Mesodermal cell (in vitro differentiated cells): ENCODE measurements around the gene RHOXF1.
"Not testable (repeated sequence)": the region's sequence is repeated elsewhere in the genome, so short reads cannot be mapped to it uniquely, and the experiment has no call there.

Experiments used
- H3K27ac ChIP-seq: 2 replicates; pipeline ENCODE4 v1.7.0; 2013; ENCODE audit warnings: mild to moderate bottlenecking, low read depth, low read length, moderate library complexity; ENCODE audit not compliant: severe bottlenecking
- H3K36me3 ChIP-seq: 2 replicates; pipeline ENCODE4 v1.7.1; 2013; ENCODE audit warnings: mild to moderate bottlenecking, low read length, moderate library complexity; ENCODE audit not compliant: control insufficient read depth, insufficient read depth
- H3K4me1 ChIP-seq: one replicate; pipeline ENCODE4 v1.7.1; 2013; ENCODE audit warnings: mild to moderate bottlenecking, low read length; ENCODE audit not compliant: insufficient read depth, control insufficient read depth, poor library complexity, severe bottlenecking
- H3K4me3 ChIP-seq: 2 replicates; pipeline ENCODE4 v1.7.0; 2013; ENCODE audit warnings: low read length, control low read depth, mild to moderate bottlenecking; ENCODE audit not compliant: insufficient read depth, poor library complexity, severe bottlenecking; ENCODE audit errors: extremely low read depth
- H3K9me3 ChIP-seq: 2 replicates; pipeline ENCODE4 v1.7.1; 2013; ENCODE audit warnings: mild to moderate bottlenecking, low read length, moderate library complexity; ENCODE audit not compliant: control insufficient read depth
- WGBS, 2 experiments: methylation state at CpG; one replicate each; pipeline ENCODE4 v1.1.5; 2013; ENCODE audit warnings: missing lambda C conversion rate in 2 of 2; ENCODE audit not compliant: insufficient coverage in 2 of 2; 5-methylcytosine and 5-hydroxymethylcytosine counted together

The RHOXF1 gene

DNA sequence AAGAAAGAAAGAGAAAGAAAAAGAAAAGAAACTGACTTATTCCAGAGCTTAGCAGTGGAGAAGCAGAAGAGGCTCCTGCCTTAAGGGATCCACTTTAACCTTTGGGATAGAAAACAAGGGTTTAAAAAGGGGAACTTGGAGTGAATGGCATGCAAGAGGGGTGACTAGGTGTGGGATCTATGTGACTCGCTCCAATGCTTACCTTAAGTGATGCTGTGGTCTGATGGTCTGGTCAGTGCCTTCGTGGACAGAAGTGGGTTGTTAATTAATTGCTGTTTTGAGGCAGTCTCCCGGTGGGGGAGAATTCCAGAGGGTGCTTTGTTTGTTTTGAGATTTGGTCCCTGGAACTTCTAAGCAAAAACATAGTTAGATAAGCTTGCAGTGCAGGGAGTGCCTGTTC, 21.1 kb upstream of the RHOXF1 start:
- no peak overlapping the region for H3K27ac ChIP-seq
- WGBS, 2 experiments: 40 to 60% methylated on average over 1 to 2 of the region's 3 CpGs

DNA sequence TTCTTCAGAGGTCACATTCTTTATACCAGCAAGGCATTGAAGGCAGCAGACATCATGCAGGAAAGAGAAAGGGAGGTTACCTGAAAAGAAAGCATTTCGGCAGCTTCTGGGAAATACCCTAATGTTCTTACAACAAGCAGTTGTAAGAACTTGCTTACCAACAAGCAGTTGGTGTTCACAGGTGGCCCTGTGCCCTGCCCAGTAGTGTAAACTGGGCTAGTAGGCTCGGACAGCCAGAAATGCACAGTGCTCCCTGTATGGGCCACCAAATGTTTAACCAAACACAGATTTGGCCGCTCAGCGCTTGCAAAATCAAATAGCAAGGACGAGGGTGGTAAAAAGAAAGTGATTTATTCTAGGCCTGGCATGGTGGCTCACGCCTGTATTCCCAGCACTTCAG, 20.4 kb upstream of the RHOXF1 start:
- H3K9me3 ChIP-seq: no peaks in the 10 kb centered on the region
- no peak overlapping the region for H3K4me3 ChIP-seq
- H3K36me3 ChIP-seq: no peaks in the 10 kb centered on the region
- H3K4me1 ChIP-seq: no peaks in the 10 kb centered on the region
- WGBS, 2 experiments: 60 to 92% methylated on average over 1 to 2 of the region's 6 CpGs
- no peak overlapping the region for H3K27ac ChIP-seq

More for the DNA sequence above, 21.1 kb upstream of the RHOXF1 start:
- no peak overlapping the region for H3K4me3 ChIP-seq
- no peaks in the 10 kb centered on the region for H3K4me1 ChIP-seq
- H3K36me3 ChIP-seq: no peaks in the 10 kb centered on the region
- H3K9me3 ChIP-seq: no peaks in the 10 kb centered on the region

GRCh38 chrX:120128306-120128846, 12.7 kb upstream of the RHOXF1 start:
- H3K27ac ChIP-seq, H3K36me3 ChIP-seq, H3K9me3 ChIP-seq, H3K4me3 ChIP-seq, H3K4me1 ChIP-seq: not testable (repeated sequence)
- 94 to 100% methylated on average over 1 to 2 of the region's 5 CpGs for WGBS, 2 experiments

- H3K9me3 ChIP-seq: no peaks in the 10 kb centered on the region
- WGBS, 2 experiments: no CpG with 5 or more reads among the region's 3 CpGs
- H3K36me3 ChIP-seq: no peaks in the 10 kb centered on the region
- no peak overlapping the region for H3K4me3 ChIP-seq
- H3K27ac ChIP-seq: no peak overlapping the region
- no peaks in the 10 kb centered on the region for H3K4me1 ChIP-seq
These were observed 9.7 kb upstream of the RHOXF1 start for GRCh38 chrX:120125444-120125843.

DNA sequence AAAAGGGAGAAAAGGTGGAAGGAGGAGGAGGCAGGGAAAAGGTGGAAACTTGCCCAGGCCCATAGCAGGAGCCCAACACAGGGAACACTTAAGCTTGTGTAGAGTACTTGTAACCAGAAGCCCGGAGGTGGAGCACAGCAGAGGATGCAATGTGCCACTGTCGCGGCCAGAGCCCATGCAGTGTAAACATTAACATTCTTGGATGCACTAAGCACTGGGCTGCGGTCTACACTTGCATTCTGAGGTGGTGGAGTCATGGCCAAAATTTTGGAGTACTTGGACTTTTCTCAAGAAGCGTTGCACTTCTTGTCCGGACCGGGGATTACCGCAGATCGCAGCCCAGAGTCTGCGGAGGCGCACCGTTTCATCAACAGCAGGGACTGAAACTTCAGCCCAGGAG, 4.5 kb upstream of the RHOXF1 start:
- 93 to 94% methylated on average over 9 to 10 of the region's 12 CpGs for WGBS, 2 experiments
- H3K4me1 ChIP-seq: no peaks in the 10 kb centered on the region
- no peak overlapping the region for H3K27ac ChIP-seq
- H3K9me3 ChIP-seq: no peaks in the 10 kb centered on the region
- no peak overlapping the region for H3K4me3 ChIP-seq
- H3K36me3 ChIP-seq: no peaks in the 10 kb centered on the region

- Histone ChIP-seq H3K9me3 (no peaks in the 10 kb centered on the region), H3K27ac (no peak overlapping the region), H3K4me3 (no peak overlapping the region), H3K36me3 (no peaks in the 10 kb centered on the region), H3K4me1 (no peaks in the 10 kb centered on the region)
These were observed 4.1 kb downstream of the RHOXF1 start for GRCh38 chrX:120111611-120112010.

- Histone ChIP-seq H3K4me1 (no peaks in the 10 kb centered on the region), H3K27ac (no peak overlapping the region), H3K9me3 (no peaks in the 10 kb centered on the region), H3K36me3 (no peaks in the 10 kb centered on the region), H3K4me3 (no peak overlapping the region)
- no CpG with 5 or more reads among the region's 1 CpG for WGBS, 2 experiments
These were observed 6.3 kb downstream of the RHOXF1 start for GRCh38 chrX:120109378-120109777.

GRCh38 chrX:120104707-120105106, 11.0 kb downstream of the RHOXF1 start:
- not testable (repeated sequence) for H3K4me3 ChIP-seq, H3K36me3 ChIP-seq, H3K9me3 ChIP-seq, H3K27ac ChIP-seq, H3K4me1 ChIP-seq
- 80% methylated on average over 1 of the region's 2 CpGs; no CpG with 5 or more reads in 1 of the 2 experiments for WGBS, 2 experiments

DNA sequence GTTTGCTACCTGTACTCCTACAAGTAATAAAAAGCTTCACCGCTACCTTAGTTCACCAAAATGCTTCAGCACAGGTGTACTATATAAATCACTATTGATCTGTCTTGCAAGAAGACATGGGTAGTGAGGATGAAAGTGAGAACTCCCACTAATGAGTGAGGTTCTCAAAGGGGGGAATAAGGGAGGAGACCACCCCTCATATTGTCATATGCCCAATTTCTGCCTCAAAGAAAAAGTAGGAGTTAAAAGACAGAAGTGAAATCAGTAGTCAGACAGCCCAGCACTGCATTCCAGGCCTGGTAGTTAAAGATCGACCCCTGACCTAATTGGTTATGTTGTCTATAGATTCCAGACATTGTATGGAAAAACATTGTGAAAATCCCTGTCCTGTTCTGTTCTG, 14.7 kb downstream of the RHOXF1 start:
- WGBS, 2 experiments: 80% methylated on average over 1 of the region's 2 CpGs; no CpG with 5 or more reads in 1 of the 2 experiments
- H3K36me3 ChIP-seq, H3K9me3 ChIP-seq, H3K4me3 ChIP-seq, H3K4me1 ChIP-seq, H3K27ac ChIP-seq: not testable (repeated sequence)

- WGBS, 2 experiments: no CpG with 5 or more reads among the region's 2 CpGs
- Histone ChIP-seq H3K4me1 (no peaks in the 10 kb centered on the region), H3K36me3 (no peaks in the 10 kb centered on the region), H3K9me3 (no peaks in the 10 kb centered on the region), H3K4me3 (no peak overlapping the region), H3K27ac (no peak overlapping the region)
These were observed 25.5 kb downstream of the RHOXF1 start for GRCh38 chrX:120090208-120090607.

DNA sequence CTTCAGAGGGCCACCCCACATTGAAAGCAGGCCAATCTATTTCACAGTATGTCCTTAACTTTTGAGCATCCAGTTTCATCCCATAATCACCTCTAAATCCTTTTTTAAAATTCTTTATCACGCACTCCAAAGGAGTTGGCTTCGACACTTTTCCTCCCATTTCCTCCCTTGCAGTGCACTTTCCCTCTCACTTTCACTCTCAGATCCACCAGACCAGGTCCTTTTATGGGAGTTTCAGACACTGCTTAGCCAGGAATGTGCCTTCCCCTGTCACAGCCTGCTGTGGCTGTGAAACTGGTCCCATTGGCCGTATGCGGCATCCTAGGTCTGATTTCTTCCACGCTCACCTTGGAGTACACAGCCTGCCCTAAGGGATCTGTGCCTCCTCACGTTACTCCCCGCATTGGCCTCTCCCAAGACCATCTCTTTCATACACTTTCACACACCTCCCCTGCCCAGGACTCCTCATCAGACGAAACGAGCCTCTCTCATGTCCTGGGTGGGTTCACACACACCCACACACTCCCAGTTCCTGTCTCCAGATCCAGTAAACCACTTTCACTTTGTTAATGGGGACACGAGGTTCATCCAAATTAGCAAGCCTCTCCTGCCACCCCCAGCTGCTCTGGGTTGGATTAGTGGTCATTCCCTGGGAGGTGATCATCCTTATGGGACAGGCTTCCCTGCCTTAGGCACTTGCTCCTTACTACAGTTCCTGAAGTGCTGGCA, 28.3 kb downstream of the RHOXF1 start:
- WGBS, 2 experiments: 83 to 91% methylated on average over 3 to 9 of the region's 10 CpGs
- Histone ChIP-seq H3K36me3 (no peaks in the 10 kb centered on the region), H3K4me3 (no peak overlapping the region), H3K27ac (no peak overlapping the region), H3K9me3 (no peaks in the 10 kb centered on the region), H3K4me1 (no peaks in the 10 kb centered on the region)
